ENCODE data around the gene MTMR6.

GRCh38 chr13:25213715-25214114 is 73.6 kb downstream of the MTMR6 start:
- no peak for TF ChIP-seq EZH2 (IDR thresholded peaks at IDR 0.05; ENCODE audit: borderline replicate concordance, low read length)
- TF ChIP-seq CTCF (IDR thresholded peaks at IDR 0.05; ENCODE audit: low read length), result no peak

Measured in OCI-LY1 (cell line).